GM18861 (cell line): Measurements from ENCODE around the gene KCNK7.

Source experiments
- ATAC-seq: cut with Tn5 transposase; IDR thresholded peaks from one replicate; pipeline ENCODE4 v1.9.1; 2021; ENCODE audit not compliant: unreplicated experiment

The KCNK7 gene

GRCh38 chr11:65589444-65590239, 6.0 kb downstream of the KCNK7 start:
- ATAC-seq: no peak

- peak; percentile 69 for ATAC-seq
Observed at GRCh38 chr11:65588199-65589054, 7.2 kb downstream of the KCNK7 start.

GRCh38 chr11:65586676-65587075, 8.9 kb downstream of the KCNK7 start:
- ATAC-seq: no peak

- ATAC-seq: no peak
Observed at GRCh38 chr11:65586247-65586630, 9.4 kb downstream of the KCNK7 start.

- no peak for ATAC-seq
Observed at GRCh38 chr11:65585396-65586246, 10.0 kb downstream of the KCNK7 start.

- no peak for ATAC-seq
Observed at GRCh38 chr11:65584723-65585171, 10.9 kb downstream of the KCNK7 start.

- ATAC-seq: no peak
Observed at GRCh38 chr11:65584106-65584505, 11.5 kb downstream of the KCNK7 start.

GRCh38 chr11:65583589-65583988, 12.0 kb downstream of the KCNK7 start:
- no peak for ATAC-seq

GRCh38 chr11:65581928-65582327, 13.7 kb downstream of the KCNK7 start:
- ATAC-seq: no peak

GRCh38 chr11:65580756-65581155, 14.8 kb downstream of the KCNK7 start:
- no peak for ATAC-seq

- ATAC-seq: no peak
Observed at GRCh38 chr11:65580031-65580692, 15.4 kb downstream of the KCNK7 start.

GRCh38 chr11:65579291-65579690, 16.3 kb downstream of the KCNK7 start:
- ATAC-seq: no peak

- no peak for ATAC-seq
Observed at GRCh38 chr11:65578667-65579066, 16.9 kb downstream of the KCNK7 start.

- no peak for ATAC-seq
Observed at GRCh38 chr11:65578134-65578533, 17.5 kb downstream of the KCNK7 start.

- ATAC-seq: no peak
Observed at GRCh38 chr11:65577756-65578109, 17.9 kb downstream of the KCNK7 start.

- no peak for ATAC-seq
Observed at GRCh38 chr11:65576867-65577755, 18.5 kb downstream of the KCNK7 start.

- ATAC-seq: no peak
Observed at GRCh38 chr11:65576232-65576866, 19.3 kb downstream of the KCNK7 start.

GRCh38 chr11:65575568-65576231, 19.9 kb downstream of the KCNK7 start, which contains the start of gene EHBP1L1:
EHBP1L1 (plus strand) TSS chr11:65576053; CDS start chr11:65576303, 250 bp downstream.
- no peak for ATAC-seq
